SKM-1 treated with dmso at 0.1 percent for 144 hours (cell line): ENCODE results near the gene ADCY7.

Experiments
- DNase-seq: peaks from one replicate; lab custom pipeline; 2025; ENCODE audit not compliant: unreplicated experiment; lab: John Stamatoyannopoulos, UW

The ADCY7 gene

GRCh38 chr16:50279504-50279865 is 13.1 kb downstream of the ADCY7 start:
- DNase-seq, result no peak

GRCh38 chr16:50280932-50281331 is 14.6 kb downstream of the ADCY7 start:
- DNase-seq, result no peak

DNA sequence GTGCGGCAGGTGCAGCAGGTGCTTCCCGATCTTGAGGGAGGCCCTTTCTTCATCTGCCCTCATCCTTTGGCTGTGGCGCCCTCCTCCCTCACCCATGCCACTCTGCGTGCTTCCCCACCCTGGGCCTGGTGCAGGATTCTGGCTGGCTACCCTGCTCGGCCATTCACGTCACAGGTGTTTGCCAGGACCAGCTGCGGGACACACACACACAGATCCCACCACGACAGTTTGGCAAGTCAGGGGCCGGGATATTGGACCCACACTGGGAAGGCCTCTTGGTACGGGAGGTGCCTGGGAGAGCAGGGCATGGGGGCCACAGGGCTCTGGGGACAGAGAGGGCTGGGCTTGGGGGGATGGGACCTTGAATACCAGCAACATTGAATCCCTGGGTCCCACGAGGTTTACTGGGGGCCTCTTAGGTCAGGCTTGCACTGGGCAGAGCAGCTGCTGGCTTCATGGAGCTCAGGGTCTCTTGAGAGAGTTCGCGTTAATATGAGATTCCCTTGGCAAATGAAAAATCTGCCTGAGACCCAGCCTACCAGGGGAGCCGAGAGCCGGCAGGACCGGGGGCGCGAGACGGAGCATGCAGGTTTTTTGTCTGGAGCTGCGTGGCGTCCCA is 15.1 kb downstream of the ADCY7 start:
- DNase-seq, result no peak

GRCh38 chr16:50282010-50282538 is 15.7 kb downstream of the ADCY7 start:
- DNase-seq, result peak; percentile 98

DNA sequence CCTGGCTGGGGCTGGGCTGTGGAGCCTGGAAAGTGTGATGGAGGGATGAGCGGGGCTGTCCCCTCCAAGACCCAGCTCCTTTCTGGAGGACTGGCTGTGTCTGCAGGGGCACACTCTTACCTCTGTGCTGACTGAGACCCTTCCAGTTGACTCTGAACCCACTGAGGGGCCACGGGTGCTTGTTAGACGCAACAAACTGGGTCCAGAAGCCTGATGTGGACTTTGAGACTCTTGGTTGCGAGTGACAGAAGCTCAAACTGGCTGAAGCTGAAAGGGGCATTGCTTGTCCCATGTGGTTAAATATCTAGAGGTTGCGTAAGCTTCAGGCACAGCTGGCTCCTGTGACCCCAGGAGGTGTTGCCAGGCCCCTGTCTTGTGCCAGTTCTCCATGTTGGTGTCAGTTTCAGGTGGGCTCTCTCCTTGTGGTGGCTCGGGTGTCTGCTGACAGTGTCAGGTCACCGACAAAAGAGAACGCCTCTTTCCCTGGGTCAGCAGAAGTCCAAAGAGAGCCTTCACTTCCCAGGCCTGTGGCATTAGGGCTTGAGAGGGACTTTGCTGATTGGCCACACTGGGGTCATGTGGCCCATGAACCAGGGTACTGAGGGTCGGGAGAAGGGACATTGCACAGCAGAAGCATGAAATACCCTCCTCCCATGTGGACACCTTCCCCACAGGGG is 16.7 kb downstream of the ADCY7 start:
- peak; percentile 14 for DNase-seq

- no peak for DNase-seq
Observed at GRCh38 chr16:50284131-50284911, 18.0 kb downstream of the ADCY7 start.

GRCh38 chr16:50285406-50286003 is 19.2 kb downstream of the ADCY7 start:
- DNase-seq, result no peak

GRCh38 chr16:50286681-50287080 is 20.3 kb downstream of the ADCY7 start:
- DNase-seq, result no peak

GRCh38 chr16:50288026-50288425 is 21.7 kb downstream of the ADCY7 start:
- DNase-seq, result no peak

DNA sequence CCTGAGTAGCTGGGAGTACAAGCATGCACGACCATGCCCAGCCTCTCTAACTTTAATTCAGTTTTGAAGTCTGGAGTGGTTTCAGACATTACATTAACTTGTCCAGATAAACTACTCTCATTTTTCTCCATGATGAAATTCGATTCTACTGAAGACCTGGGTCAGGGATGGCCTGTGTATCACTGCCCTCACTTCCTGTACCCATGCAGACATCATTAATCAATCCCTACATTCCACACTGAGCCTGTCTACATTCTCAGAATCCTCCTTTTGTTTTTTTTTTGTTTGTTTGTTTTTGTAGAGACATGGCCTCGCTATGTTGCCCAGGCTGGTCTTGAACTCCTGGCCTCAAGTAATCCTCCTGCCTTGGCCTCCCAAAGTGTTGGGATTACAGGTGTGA is 22.6 kb downstream of the ADCY7 start:
- DNase-seq, result no peak

DNA sequence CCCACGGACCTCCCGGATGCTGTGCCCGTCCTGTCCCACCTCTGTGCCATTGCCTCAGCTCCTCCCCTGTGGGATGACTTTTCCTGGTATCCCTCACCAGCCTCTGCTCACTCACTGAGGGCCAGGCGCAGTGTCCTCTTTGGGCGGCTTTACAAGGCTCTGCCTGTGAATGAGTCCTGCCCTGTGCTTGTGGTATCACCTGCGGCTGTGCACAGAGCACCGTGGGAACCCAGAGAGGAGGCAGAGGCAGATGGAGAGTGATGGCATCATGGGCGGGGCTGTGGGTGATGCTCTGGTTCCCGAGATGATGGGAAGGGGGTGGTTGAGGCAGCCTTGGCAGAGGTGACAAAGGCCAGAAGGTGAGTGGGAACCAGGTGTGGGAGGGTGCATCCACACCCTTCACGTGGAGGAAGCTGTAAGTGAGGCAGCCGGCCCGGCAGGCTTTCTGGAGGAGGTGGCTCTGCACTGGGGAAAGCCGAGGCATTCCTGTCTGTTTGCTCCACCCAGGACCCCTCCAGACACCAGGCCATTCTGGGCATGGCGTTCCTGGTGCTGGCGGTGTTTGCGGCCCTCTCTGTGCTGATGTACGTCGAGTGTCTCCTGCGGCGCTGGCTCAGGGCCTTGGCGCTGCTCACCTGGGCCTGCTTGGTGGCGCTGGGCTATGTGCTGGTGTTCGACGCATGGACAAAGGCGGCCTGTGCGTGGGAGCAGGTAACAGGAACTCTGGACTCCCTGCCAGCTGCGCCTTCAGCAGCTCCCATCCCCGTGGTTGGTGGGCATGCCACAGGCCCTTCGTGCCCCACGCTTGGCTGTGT is 23.8 kb downstream of the ADCY7 start:
- DNase-seq, result no peak

- no peak for DNase-seq
Observed at GRCh38 chr16:50290856-50291255, 24.5 kb downstream of the ADCY7 start.

GRCh38 chr16:50291719-50292565 is 25.6 kb downstream of the ADCY7 start:
- DNase-seq, result no peak

GRCh38 chr16:50292566-50292948 is 26.2 kb downstream of the ADCY7 start:
- DNase-seq, result no peak

DNA sequence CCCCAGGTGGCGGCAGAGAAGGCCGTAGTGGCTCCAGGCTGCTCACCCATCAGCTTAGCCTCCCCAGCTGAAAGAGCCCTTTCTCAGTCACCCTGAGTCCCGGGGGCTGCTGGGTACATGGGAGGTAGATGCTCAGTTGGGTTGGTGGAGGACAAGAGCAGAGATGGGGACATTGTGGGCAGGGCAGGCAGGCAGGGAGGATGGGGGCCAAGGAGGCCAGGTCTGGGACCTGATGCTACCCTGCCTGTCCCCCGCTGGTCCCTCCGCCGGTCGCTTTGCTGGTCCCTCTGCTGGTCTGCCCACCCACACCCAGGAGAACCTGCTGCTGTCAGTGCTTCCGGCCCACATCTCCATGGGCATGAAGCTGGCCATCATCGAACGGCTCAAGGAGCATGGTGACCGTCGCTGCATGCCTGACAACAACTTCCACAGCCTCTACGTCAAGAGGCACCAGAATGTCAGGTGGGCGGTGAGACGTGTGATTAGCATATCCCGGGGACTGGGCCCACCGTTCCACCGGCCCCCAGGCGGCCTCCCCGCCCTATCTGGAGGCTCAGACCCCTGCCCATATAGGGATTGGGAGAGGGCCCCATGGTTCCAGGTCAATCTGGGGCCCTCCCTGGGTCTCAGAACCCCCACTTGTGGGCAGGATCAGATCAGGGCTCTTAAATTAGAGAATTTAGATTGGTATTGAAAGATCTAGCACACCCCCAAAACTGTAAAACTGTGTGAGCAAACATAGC is 26.9 kb downstream of the ADCY7 start:
- DNase-seq, result no peak

GRCh38 chr16:50293994-50294855 is 27.9 kb downstream of the ADCY7 start:
- no peak for DNase-seq

- DNase-seq, result no peak
Observed at GRCh38 chr16:50294955-50295354, 28.6 kb downstream of the ADCY7 start.

GRCh38 chr16:50295541-50296132 is 29.3 kb downstream of the ADCY7 start:
- DNase-seq, result no peak
